NCI-H187 treated with DMSO at 0.1 percent for 48 hours (cell line): ENCODE results near the gene MYL4.
"Not testable (repeated sequence)": the region's sequence is repeated elsewhere in the genome, so short reads cannot be mapped to it uniquely, and the experiment has no call there.

Source experiments
- DNase-seq: peaks from one replicate; lab custom pipeline; 2025; lab: John Stamatoyannopoulos, UW

The MYL4 gene

DNA sequence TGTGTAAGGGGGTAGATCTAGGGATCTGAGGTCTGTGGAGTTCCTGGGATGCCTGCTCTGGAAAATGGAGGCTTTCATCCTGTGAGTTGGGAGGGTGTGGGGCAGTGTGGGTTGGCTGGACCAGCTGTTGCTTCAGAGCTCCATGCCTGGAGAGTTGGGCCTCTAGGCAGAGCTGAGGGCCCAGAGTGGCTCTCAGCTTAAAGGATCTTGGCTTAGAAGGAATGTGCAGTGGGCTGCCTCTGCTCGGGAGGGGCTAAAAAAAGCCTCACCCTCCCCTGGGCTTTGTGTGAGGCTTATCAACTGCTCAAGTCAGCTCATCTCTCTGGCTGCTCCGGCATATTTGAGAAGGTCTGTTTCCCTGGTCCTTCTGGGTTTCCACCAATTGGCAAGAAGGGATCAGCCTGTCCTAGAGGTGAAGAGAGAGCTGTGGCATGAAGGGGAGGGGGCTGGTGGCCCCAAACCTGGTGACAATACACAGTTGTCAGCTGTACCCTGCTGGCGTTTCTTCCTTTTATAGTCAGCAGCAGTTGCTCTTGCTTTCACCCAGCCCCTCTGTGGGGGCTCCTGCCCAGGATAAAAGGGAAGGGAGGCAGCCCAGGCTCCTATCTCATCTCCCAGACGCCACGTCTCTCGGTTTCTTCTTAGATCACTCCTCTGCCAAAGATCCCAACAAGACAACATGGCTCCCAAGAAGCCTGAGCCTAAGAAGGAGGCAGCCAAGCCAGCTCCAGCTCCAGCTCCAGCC is at the start of gene MYL4:
TSS of gene MYL4 (plus strand) at position 605 of the 745 bp plus-strand sequence. CDS start at position 680, 75 bp downstream.
- no peak for DNase-seq

DNA sequence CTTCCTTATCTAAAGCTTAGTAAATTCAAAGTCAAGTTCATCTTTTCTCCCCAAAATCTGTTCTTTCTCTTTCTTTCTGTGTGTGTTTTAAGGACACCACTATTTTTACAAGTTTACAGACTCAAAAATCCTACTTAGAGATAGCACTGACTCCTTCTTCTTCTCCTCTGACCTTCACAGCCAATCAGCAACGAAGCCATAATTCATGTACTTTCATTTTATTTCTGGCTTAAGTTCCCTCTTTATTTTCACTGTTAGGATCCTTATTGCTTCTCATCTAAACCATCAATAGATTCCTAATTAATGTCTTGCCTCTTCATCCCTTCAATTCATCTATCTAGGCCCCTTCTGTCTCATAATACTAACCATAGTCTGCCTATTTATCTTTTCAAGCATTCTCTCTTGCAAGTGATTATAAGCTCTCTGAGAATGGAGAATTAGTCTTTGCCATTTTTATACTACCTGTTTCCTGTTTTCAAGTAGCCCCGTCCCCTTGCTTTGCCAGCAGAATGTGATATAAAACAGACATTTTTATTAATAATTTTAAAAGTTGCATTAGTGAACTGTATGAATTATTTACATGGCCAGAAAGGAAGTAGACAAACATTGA is 47.0 kb upstream of the MYL4 start:
- DNase-seq: no peak

DNA sequence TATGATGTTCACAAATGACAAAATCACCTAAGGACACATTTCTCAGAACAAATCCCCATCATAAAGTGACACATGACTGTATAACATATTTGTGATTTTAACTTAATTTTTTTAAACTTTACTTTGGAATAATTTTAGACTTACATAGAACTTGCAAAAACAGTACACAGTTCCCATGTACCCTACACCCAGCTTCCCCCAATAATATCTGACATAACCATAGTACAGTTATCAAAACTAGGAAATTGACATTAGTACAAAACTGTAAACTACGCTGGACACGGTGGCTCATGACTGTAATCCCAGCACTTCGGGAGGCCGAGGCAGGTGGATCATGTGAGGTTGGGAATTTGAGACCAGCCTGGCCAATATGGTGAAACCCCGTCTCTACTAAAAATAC is 44.9 kb upstream of the MYL4 start:
- no peak for DNase-seq

DNA sequence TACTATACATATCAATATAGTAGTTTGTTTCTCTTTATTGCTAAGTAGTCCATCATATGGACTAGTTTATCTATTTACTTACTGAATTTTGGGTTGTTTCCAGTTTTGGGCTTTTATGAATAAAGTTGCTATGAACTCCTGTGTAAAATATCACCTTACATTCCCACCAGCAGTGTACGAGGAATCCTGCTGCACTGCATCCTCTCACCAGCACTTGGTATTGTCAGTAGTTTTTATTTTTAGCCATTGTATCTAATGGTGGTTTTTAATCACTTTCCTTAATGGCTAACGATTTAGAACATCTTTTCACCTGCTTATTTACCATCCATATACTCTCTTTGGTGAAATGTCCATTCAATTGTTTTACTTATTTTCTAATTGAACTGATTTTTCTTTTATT is 44.0 kb upstream of the MYL4 start:
- no peak for DNase-seq

DNA sequence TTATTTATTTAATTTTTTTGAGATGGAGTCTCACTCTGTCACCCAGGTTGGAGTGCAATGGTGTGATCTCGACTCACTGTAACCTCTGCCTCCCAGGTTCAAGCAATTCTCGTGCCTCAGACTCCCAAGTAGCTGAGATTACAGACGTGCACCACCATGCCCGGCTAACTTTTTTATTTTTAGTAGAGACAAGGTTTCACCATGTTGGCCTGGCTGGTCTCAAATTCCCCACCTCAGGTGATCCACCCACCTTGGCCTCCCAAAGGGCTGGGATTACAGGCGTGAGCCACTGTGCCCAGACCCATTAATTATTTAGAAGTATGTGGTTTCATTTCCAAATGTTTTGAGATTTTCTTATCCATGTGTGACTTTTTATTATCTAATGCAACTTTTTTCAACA is 42.3 kb upstream of the MYL4 start:
- not testable (repeated sequence) for DNase-seq

DNA sequence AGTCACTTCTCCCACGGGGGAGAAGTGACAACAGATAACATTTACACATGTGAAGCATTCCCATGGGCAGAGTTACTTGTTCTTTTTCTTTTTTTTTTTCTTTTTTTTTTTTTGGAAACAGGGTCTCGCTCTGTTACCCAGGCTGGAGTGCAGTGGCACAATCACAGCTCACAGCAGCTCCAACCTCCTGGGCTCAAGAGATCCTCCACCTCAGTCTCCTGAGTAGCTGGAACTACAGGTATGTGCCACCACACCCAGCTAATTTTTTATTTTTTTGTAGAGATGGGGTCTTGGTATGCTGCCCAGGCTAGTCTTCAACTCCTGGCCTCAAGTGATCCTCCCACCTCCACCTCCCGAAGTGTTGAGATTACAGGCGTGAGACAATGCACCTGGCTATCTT is 40.3 kb upstream of the MYL4 start:
- DNase-seq: not testable (repeated sequence)

DNA sequence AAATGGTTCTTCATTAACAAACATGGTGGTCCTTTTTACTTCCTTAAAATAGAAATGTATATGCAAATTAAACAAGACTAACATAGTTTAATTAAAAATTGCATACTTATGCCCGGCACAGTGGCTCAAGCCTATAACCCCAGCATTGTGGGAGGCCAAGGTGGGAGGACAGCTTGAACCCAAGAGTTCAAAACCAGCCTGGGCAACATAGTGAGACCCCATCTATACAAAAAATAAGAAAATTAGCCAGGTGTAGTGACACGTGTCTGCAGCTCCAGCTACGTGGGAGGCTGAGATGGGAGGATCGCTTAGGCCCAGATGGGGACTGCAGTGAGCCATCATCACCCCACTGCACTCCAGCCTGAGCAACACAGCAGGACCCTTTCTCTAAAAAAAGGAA is 38.4 kb upstream of the MYL4 start:
- no peak for DNase-seq

DNA sequence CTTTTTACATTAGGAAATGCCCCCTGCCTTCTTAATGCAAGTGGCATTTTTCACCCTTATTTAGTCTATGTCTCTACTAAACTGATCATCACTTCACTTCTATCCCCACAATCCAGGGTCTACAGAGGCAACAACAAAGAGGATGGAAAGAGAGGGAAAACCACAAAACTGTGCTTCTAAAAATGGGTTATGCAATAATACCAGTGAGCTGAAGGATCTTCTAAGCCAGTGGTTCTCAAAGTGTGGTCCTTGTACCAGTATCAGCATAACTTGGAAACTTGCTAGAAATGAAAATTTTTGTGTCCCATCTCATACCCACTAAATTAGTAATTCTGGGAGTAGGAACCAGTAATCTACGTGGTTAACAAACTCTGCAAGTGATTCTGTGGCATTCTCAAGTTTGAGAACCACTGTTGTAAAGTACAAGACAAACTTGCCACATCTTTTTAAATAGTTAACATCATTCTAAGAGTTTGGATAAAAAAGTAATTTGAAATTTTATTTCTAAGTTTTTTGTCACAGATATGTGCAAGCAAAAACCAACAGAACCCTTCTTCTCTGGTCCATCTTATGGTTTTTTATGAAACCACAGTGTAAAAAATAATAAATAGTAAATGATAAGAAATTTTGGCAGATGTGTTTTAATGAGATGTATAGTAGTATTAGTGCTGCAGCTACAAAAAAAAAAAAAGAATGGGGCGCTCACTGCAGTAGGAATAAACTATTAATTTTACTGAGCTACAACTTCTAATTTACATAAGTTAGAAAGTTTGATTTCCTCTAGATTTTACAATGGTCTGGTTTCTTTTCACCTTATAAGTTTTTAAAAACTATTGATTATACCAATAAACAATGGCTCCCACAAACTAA is 36.2 kb upstream of the MYL4 start:
- no peak for DNase-seq

DNA sequence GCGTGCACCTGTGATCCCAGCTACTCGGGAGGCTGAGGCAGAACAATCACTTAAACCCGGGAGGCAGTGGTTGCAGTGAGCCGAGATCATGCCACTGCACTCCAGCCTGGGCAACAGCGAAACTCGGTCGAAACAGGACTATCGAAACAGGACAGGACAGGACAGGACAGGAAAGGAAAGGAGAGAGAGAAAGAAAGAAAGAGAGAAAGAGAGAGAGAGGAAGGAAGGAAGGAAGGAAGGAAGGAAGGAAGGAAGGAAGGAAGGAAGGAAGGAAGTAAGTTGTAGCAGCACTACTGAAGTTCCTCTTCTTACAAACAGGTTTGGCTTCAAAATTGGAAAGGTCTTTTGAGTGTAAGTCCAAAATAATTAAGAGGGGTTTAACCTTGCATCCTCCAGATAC is 34.3 kb upstream of the MYL4 start:
- DNase-seq: not testable (repeated sequence)

DNA sequence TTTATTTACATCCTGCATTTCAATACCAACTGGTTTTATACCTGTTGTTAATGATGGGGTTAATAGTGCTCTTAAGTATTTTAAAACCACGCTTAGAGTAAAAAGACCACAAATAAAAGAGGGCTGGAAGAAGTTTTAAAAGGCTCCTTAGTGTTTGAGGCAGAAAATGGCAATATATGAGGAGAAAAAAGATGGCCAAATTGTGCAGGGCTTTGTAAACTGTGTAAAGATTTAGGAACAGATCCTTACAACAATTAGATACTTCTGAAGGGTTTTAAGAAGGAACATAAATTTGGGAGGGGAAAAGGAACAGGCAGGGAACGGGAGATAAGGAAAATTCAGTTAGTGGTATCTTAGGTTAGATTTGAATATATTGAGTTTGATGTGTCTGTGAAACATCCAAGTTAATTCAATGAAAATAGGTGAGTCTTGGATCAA is 32.7 kb upstream of the MYL4 start:
- DNase-seq: no peak

DNA sequence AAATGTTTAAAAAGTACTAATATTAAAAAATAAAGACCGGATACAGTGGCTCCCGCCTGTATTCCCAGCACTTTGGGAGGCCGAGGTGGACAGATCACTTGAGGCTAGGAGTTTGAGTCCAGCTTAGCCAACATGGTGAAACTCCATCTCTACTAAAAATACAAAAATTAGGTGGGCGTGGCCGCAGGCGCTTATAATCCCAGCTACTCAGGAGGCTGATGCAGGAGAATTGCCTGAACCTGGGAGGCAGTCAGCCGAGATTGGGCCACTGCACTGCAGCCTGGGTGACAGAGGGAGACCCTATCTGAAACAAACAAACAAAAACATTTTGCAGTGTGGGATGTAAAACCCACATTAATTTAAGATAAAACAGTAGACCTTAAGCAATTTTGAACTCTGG is 31.9 kb upstream of the MYL4 start:
- no peak for DNase-seq

DNA sequence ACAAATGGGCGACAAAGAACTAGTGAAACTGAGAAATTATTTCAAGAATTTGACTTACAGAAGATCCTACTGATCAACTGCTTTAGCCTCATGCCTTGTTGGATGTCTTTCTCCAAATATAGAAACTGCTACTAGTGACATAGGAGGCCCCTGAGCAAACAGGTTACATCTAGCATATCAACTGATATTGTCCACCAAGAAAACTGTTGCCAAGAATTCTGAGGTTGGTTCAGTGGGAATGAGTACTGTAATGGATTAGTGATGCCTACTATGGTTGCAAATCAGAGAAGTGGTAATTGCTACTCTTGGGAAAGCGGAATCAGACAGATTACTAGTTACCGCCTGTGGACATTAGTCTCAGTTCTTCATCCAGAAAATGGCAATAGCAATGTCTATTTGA is 30.0 kb upstream of the MYL4 start:
- DNase-seq: no peak

DNA sequence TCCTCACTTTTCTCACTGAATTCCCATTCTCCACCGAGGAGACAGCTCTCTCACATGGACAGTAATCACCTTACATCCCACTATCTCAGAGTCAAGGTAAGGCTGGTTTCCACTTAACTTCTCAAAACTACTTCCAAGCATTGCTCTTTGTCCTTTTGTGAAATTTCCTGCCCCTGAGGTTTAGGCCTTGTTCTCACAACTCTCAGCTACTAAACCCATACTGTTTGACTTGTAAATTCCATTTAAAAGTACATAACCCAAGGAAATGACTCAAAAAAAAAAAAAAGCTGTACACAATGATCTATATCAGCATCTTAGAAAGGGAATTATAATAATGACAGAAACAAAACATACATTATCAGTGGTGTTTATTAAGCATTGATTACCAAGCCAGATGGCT is 28.8 kb upstream of the MYL4 start:
- no peak for DNase-seq

DNA sequence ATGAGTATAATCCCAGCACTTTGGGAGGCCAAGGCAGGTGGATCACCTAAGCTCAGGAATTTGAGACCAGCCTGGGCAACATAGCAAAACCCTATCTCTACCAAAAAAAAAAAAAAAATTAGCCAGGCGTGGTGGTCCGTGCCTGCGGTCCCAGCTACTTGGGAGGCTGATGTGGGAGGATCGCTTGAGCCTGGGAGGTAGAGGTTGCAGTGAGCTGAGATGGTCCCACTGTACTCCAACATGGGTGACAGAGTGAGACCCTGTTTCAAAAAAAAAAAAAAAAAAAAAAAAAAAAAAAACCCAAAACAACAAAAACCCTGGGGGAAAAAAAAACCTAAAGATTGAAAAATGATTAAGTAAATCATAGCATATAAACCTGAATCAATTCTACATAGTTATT is 28.2 kb upstream of the MYL4 start:
- not testable (repeated sequence) for DNase-seq

DNA sequence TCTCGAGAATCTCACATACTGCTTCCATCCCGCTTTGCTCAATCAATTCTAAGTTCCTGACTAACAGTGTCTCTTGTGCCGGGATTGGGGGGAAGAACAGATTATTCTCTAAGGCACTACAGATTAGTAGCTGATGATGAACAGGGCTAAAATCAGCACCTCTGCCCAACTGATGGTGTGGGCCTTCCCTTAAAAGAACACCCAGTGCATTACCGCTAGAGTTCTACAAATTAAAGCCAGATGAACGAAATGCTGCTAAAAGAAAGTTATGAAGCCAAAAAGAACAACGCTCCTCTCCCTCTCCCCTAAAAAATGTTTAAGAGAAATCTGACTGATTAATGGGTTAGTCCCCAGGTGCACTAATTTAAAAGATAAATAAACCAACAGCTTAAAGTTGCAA is 24.5 kb upstream of the MYL4 start:
- DNase-seq: no peak

DNA sequence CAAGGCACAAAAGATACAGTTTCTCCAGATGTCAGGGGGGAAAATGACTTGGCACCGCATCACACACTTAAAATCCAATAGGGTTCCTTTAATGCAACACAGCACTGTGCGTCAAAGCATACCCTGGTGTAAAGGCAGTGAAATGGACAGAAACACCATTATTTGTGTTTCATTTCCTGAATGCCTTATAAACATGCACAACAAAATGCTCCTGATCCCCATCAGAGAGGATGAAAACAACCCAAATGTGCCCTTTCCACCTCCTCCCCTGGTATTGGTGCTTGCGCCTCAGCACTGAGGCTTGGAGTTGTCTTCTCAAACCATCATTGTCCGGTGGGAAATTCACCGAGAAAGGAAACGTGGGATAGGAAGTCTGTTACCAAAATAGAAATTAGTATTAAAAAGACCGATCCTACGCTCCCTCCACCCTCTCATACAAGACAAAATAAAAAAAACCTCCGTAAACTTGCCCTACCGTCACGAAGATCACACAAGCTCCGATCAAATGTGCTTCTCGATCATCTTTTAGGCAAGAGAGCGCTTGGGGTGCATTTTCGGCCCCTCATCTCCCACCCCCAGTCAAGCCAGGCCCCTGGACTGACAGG is 20.8 kb upstream of the MYL4 start:
- no peak for DNase-seq

DNA sequence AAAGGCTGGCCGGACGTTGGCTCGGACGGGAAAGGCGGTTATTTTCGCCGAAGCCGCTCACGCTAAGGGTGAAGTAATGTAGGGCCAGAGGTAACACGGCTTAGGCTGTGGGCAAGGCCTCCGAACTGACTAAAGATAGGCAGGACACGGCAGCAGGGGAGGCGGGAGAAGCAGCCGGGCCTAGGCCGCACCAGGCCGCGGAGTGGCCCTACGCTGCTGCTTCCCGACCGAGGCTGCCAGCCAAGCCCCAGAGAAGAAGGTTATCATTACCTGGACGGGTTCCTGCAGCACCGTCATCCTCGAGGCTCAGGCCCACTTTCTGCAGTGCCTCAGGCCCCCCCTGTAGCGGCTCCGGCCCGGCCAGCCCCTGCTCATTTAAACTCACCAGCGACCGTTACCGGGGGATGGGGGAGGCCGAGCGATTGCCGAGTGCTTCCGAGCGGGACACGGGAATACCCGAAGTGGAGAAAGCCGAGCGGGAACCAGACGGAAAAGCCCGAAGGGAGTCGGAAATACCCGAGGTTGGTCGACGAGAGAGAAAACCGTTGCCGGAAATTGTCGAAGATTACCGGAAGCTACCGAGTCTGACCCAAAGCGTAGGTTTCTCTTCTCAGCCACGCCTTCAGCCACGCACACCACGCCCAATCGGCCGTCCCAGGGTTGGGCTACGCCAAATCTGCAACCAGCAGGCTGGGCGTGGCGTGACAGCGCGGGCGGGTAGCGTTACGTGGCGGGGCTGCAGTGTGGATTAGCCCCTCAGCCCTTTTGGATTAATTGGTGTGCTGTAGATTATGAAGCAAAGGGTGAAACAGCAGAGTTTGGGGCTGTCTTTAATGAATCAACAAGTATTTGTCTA is 20.0 kb upstream of the MYL4 start, which contains the start of gene CDC27:
TSS of gene CDC27 (minus strand) at position 420 of the 856 bp plus-strand sequence. CDS start at position 297, 123 bp downstream.
- peak; percentile 87 for DNase-seq

DNA sequence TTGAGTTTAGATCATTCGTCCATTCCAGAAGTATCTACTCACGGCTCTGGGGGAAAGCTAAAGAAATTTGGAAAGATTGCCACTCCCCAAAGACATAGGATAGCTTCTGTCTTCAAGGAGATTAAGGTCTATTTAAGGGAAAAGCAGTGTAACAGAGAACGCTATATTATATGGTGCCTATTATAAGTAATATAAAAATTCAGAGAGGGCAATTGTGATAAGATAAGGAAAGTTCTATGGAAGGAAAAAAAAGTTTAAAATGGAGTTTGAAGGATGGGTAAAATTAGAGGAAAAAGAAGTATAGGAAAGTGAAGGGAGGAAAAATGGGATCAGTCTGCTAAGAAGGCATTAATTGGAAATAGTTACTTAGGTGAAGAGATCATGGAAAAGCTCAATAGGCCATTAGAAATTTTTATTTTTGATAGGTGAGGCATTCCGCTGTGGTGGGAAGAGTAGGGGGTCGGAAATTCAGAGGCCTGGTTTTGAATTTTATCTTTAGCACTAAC is 19.4 kb upstream of the MYL4 start:
- no peak for DNase-seq

DNA sequence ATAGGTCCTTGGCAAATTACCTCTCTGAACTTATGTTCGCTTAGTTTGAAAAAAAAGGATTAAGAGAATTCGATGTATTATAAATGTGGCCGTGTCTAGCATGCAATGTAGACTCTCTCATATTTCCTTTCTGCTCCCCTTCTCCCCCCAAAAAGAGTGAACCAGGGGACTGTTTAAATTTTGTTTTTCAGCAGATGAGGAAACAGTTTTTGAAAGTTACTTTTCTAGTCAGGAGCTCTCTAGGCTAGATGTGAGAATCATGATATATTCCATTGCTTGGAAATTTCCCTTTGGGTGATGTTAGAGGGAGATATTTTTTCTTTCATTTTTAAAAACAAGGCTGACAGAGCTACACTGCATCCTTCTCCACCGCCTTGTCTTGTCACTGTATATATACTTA is 18.9 kb upstream of the MYL4 start:
- no peak for DNase-seq

DNA sequence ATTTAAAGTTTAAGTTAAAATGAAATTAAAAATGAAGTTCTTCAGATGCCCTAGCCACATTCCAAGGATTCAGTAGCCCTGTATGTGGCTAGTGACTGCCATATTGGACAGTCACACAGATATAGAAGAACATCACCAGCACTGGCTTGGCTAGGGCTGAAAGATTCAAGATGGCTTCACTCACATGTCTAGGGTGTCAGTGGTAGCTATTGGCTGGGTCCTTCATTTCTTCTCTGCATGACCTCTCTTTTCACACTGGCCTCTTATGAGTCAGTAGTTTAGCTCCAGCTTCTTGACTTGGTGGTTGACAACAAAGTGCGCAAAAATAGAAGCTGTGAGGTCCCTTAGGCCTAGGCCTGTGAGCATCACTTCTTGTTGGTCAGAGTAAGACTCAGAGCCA is 18.4 kb upstream of the MYL4 start:
- no peak for DNase-seq

DNA sequence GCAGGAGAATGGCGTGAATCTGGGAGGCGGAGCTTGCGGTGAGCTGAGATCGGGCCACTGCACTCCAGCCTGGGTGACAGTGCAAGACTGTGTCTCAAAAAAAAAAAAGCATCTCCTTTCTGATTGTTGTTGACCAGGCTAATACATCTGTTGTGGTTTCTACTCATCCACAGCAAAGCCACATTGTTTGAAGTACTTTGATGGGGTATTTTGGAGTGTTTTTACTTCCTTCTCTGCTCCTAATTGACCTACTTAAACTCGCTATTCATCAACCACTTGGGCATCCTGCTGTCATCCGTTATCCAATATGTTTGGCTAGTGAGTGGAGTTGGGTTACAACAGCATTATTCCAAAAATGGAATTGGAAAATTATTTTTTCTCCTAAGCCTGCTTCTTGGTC is 16.6 kb upstream of the MYL4 start:
- DNase-seq: peak; percentile 97
